Endothelial cell of hepatic sinusoid (primary cell): ENCODE data around the gene RRAS.

Source experiments
- in situ Hi-C: cut with HindIII; loops from 2 replicates; pipeline ENCODE4 v1.10.0; 2017; ENCODE audit warnings: low sequenced_read_pairs

The RRAS gene

GRCh38 chr19:49656456-49657109, 16.6 kb upstream of the RRAS start:
- in situ Hi-C loops, result no loop called here

- in situ Hi-C loops, result no loop called here
These were observed 15.9 kb upstream of the RRAS start for GRCh38 chr19:49655570-49656455.

DNA sequence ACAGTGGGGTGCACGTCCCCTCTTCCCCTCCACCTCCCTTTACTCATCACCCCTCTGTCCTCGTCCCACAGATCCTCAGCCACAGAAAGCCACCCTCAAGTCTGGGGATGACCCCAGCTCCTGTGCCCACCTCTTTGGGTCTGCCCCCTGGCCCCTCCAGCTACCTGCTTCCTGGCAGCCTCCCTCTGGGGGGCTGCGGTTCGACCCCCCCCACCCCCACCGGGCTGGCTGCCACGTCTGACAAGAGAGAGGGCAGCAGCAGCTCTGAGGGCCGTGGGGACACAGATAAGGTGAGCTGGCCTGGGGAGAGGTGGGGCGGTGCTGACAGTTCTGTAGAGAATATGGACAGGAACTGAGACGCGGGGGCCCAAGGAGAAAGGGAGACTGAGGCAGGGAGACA, 14.6 kb upstream of the RRAS start:
- in situ Hi-C loops, result no loop called here

- in situ Hi-C loops, result no loop called here
These were observed 13.5 kb upstream of the RRAS start for GRCh38 chr19:49653466-49653806.

- in situ Hi-C loops, result no loop called here
These were observed 12.9 kb upstream of the RRAS start for GRCh38 chr19:49652551-49653465.

GRCh38 chr19:49651820-49652550, 12.0 kb upstream of the RRAS start:
- in situ Hi-C loops, result no loop called here

DNA sequence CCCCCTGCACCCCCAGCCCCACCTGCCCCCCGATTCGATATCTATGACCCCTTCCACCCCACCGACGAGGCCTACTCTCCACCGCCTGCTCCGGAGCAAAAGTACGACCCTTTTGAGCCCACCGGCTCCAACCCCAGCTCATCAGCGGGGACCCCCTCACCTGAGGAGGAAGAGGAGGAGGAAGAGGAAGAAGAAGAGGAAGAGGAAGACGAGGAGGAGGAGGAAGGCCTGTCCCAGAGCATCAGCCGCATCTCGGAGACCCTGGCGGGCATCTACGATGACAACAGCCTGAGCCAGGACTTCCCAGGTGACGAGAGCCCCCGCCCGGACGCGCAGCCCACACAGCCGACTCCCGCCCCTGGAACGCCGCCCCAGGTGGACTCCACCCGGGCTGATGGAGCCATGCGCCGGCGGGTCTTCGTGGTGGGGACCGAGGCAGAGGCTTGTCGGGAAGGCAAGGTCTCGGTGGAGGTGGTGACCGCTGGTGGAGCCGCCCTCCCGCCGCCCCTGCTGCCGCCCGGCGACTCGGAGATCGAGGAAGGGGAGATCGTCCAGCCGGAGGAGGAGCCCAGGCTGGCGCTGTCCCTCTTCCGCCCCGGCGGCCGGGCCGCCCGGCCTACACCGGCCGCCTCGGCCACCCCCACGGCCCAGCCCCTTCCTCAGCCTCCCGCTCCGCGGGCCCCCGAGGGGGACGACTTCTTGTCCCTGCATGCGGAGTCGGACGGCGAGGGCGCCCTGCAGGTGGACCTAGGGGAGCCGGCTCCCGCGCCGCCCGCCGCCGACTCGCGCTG, 11.3 kb upstream of the RRAS start:
- in situ Hi-C loops, result no loop called here

- in situ Hi-C loops, result no loop called here
These were observed 6.6 kb upstream of the RRAS start for GRCh38 chr19:49646586-49646985.

GRCh38 chr19:49645995-49646394, 6.1 kb upstream of the RRAS start:
- in situ Hi-C loops, result no loop called here

- in situ Hi-C loops, result no loop called here
These were observed 5.6 kb upstream of the RRAS start for GRCh38 chr19:49645592-49645991.

GRCh38 chr19:49643466-49643865, 3.5 kb upstream of the RRAS start:
- in situ Hi-C loops, result loop anchor here (5.0 kb wide), 1 partner anchor 71 kb away; no protein-coding TSS in a partner anchor

GRCh38 chr19:49642492-49643035, 2.6 kb upstream of the RRAS start:
- in situ Hi-C loops, result loop anchor here (5.0 kb wide), 1 partner anchor 70 kb away; no protein-coding TSS in a partner anchor

- in situ Hi-C loops, result loop anchor here (5.0 kb wide), 1 partner anchor 70 kb away; no protein-coding TSS in a partner anchor
These were observed 1.9 kb upstream of the RRAS start, which contains the start of gene SCAF1 for GRCh38 chr19:49641688-49642491. Gene SCAF1, plus strand, starts transcription at chr19:49642209. Its CDS starts 2,818 bp downstream, at chr19:49645027.

DNA sequence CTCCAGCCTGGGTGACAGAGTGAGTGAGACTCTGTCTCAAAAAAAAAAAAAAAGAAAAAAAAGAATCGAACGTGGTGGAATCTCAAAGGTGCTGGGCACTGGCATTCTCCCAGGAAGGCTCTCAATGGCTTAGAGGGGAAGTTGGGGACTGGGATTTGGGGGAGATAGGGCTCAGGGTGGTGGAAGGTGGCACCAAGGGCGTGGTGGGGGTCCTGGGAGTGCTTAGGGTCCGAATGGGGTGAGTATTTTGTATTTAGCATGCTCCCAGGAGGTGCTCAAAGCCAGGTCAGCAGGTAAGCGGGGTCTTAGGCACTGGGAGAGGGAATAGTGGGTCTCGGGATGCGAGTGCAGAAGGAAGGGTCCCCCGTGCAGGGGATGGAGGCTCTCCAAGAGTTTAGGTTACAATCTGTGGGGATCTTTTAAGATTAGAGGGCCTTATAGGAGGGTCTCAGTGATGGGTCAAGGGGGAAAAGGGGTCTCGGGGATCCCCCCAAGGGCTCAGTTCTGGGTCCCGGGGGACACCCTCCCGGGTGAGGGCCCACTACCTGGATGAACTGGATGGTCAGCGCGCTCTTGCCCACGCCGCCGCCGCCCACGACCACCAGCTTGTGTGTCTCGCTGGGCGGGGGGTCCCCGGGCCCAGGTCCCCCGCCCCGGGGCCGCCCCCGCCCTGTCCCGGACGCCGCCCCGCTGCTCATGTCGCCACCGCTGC, 386 bp downstream of the RRAS start:
- in situ Hi-C loops, result loop anchor here (5.0 kb wide), 1 partner anchor 67 kb away; no protein-coding TSS in a partner anchor

DNA sequence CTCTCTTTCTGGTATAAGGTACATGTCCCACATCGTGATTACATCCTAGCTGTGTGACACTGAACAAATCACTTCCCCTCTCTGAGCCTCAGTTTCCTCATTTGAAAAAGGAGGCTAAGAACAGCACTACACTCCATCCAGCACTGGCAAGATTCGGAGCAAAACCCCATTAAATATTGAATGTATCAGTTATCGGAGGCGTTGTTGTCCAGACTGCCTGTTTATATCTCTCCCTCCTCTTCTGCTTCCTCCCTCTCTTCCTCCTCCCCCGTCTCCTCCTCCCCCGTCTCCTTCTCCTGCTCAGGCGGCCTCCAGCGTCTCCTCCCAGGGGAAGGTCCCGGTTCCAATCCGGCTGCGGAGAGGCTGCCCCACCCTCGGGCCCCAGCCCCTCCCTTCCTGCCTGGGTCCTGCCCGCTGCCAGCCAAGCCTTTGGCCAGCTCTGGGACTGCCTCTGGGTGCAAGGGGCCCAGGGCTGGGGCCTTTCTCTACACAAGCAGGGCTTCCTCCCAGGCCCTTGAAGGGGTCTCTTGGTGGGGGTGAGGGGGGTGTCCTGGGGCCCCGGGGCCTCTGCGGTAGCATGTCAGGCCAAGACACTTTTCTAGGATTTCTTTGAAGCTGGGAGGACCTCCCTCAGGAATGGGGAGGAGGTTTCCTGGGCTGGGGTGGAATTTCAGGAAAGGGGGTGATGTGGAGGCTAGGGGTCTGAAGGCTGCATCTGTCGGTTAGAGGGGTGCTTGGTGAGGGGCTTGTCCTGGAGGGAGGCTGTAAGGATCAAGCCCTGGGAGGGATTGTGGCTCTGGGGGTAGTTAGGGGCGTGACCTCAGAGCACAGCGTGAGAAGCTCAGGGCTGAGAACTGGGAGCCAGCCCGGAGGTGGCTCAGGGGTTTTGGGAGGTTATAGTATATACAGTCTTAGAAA, 1.9 kb downstream of the RRAS start:
- in situ Hi-C loops, result no loop called here

DNA sequence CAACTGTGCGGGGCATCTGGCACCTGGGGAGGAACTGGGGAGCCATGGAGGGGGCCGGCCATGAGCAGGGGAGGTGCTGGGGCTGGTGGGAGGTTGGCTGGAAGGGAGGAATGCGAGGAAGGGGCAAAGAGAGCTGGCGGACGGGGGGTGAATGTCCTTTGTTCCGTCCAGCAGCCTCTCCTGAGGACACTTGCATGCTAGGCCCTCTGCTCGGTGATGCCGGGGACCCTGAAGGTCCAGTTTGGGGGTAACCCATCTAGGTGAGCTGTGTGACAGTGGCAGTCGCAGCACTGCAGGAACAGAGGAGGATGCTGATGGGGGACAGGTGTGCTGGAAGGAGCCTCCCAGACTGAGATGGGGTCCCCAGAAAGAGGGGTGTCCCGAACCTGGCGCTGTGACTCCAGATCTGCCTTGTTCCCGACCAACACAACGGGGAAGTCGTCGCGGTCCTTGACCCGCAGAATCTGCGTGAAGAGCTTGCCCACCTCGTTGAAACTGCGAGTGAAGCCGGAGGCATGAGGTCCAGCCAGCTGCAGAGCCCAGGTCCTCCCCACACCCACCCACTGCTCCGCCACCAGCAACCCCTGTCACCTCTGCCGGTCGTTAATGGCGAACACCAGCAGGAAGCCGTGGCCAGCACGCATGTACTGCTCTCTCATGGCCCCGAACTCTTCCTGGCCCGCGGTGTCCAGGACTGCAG, 3.6 kb downstream of the RRAS start:
- in situ Hi-C loops, result no loop called here
